PC-3 (cell line): Measurements from ENCODE around the gene PRKRIP1.

ENCODE experiments used
- CTCF ChIP-seq: fragments of 300-600 bp; sonication (generic); conservative IDR thresholded peaks from 2 replicates; pipeline ENCODE4 v1.5.1; 2017; ENCODE audit warnings: antibody characterized with exemption, low read depth, mild to moderate bottlenecking, low read length
- EZH2 ChIP-seq: fragments of 300-600 bp; sonication (generic); IDR thresholded peaks from one replicate; pipeline ENCODE4 v1.6.1; 2017; ENCODE audit warnings: antibody characterized with exemption, mild to moderate bottlenecking, low read length; ENCODE audit not compliant: unreplicated experiment
- EZH2phosphoT487 ChIP-seq: fragments of 300-600 bp; sonication (generic); IDR thresholded peaks from 2 replicates; pipeline ENCODE4 v1.6.1; 2018; ENCODE audit warnings: mild to moderate bottlenecking, antibody characterized with exemption, low read length, borderline replicate concordance

DNA sequence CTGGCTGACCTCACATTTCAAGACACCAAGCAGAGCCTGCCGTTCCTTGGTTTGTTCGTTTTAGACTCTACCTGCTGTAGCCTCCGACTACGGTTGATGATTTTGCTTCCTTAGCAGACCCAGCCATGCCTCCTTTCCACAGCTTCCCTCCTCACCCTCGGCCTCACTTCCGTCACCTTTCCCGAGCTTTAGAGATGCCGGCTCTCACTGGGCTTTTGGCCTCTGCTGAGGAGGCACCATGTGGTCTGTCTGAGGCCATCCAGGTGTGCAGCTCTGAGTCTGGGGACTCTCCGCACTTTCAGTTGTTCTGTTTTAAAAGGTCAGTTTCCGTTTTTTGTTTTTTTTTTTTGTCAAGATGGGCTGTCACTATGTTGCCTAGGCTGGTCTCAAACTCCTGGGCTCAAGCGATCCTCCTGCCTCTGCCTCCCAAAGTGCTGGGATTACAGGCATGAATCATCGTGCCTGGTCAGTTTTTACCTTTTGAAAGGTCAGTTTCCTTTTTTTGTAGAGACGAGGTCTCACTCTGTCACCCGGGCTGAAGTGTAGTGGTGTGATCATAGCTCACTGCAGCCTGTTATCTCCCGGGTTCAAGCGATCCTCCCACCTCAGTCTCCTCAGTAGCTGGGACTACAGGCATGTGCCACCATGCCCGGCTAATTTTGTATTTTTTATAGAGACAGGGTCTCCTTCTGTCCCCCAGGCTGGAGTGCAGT, 49.0 kb downstream of the PRKRIP1 start:
- TF ChIP-seq CTCF (no peak), EZH2phosphoT487 (no peak), EZH2 (no peak)
